Inflammatory macrophage (primary cell): Measurements from ENCODE around the gene MTCP1.

Source experiments
- DNase-seq, 2 donors: peaks; one replicate each; pipeline ENCODE4 v3.0.0-alpha.2; 2020 to 2022

MTCP1 gene

DNA sequence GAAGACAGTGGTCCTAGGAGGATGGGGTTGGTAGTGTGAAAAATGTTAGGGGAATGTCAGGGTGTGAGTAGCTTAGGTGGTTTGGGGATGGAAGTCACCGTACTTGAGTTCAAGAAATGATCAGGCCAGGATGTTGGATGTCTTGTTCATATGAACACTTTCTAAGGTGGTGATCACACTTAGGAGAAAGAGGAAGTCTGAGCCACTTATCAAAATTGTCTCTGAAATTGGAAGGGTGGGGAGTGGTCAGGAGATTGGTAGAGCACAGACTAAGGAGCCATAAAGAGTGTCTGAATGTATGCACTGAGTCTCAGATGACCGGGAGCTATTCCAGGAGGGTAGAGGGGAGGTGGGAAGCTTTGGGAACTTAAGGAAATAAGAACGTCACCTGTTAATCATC lies 17.3 kb downstream of the MTCP1 start:
- no peak for DNase-seq

DNA sequence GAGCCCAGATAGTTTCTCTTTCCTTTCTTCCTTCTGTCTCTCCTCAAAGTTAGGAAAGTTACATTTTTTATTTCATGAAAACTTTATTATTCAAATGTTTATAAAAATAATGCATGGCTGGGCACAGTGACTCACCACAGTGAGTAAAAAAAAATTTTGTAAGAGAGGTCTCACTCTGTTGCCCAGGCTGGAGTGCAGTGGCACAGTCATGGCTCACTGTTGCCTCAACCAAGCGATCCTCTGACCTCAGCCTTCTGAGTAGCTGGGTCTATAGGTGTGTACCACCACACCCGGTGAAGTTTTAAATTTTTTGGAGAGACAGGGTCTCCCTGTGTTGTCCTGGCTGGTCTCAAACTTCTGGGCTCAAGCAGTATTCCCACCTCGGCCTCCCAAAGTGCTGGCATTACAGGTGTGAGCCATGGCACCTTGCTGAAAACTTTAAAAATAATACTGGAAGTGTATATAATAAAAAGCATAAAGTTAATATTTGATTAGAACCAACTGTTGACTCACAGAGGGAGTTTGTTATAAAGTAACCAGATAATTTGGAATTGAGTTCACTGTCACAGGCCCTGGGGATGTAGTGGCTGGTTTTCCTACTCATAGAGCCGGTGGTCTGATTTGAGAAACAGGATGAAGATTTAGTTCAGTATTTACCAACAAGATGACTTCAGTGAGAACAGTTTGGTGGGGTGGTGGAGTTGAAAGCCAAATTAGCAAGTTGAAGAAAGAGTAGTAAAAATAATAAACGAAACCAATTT lies 18.0 kb downstream of the MTCP1 start:
- no peak for DNase-seq

DNA sequence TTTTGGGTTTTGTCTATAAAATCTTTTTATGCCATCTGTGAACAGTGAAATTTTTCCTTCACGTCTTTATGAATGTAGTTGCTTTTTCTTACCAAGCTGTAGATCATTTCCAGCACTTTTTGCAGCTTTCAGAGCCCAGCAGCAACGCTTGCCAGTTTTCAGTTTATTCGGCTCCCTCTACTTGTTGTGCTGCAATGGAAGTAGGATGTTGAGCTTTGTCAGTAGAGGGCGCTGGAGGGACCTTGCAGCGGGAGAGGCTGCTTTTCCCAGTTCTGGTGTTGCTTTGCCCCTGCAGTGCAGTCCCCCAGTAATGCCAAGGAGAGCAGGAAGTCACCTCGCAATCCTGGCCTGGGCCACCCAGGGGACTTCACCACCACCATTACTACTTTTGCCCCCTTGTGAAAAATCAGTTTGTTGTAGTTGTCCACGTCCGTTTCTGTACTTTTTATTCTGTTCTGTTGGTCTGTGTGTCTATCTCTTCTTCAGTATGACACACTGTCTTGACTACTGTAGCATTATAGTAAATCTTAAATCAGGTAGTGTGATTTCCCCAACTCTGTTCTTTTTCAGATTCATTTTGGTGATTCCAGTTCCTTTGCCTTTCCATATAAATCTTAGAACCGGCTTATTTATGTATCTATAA lies 21.8 kb downstream of the MTCP1 start:
- DNase-seq: peak; percentile 30 to 60

- peak in 1 of 2 donors; percentile 14 for DNase-seq
These were observed 24.0 kb downstream of the MTCP1 start for GRCh38 chrX:155046811-155047528.

GRCh38 chrX:155046129-155046810 lies 24.7 kb downstream of the MTCP1 start:
- no peak for DNase-seq

- no peak for DNase-seq
These were observed 35.2 kb downstream of the MTCP1 start for GRCh38 chrX:155035688-155036087.

GRCh38 chrX:155031657-155032056 lies 39.3 kb downstream of the MTCP1 start:
- no peak for DNase-seq

- no peak for DNase-seq
These were observed 42.1 kb downstream of the MTCP1 start for GRCh38 chrX:155028877-155029291.

DNA sequence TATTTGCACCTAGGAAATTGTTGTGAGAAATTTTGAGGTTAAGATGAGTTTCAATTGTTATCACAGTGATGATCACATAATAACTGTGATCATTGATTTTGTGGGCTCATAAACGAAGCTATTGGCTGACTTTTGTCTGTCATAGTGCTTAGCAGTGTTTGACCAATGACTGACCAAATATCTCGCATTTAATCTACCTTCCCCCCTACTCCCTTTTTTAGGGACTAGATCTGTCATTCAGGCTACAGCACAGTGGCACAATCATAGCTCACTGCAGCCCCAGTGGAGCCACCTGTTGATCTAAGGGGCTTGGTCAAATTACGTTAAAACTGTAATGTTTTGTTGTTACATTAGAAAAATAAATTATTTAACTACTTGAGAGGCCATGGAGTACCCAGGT lies 42.8 kb downstream of the MTCP1 start:
- DNase-seq: no peak

GRCh38 chrX:155027509-155028066 lies 43.3 kb downstream of the MTCP1 start:
- DNase-seq: peak; percentile 68 to 79

- DNase-seq: peak; percentile 93 to 95
These were observed 44.0 kb downstream of the MTCP1 start, which contains the start of gene FUNDC2 for GRCh38 chrX:155026727-155027508. TSS of gene FUNDC2 (plus strand) at chrX:155026844. CDS start at chrX:155026939, 95 bp downstream.

GRCh38 chrX:155026420-155026726 lies 44.6 kb downstream of the MTCP1 start:
- no peak for DNase-seq

- DNase-seq: no peak
These were observed 46.8 kb downstream of the MTCP1 start for GRCh38 chrX:155023907-155024833.

GRCh38 chrX:155022585-155022984 lies 48.4 kb downstream of the MTCP1 start, which contains the start of gene F8:
TSS of gene F8 (minus strand) at chrX:155022723. CDS start at chrX:155022552, 171 bp downstream.
- DNase-seq: peak; percentile 17 to 38

DNA sequence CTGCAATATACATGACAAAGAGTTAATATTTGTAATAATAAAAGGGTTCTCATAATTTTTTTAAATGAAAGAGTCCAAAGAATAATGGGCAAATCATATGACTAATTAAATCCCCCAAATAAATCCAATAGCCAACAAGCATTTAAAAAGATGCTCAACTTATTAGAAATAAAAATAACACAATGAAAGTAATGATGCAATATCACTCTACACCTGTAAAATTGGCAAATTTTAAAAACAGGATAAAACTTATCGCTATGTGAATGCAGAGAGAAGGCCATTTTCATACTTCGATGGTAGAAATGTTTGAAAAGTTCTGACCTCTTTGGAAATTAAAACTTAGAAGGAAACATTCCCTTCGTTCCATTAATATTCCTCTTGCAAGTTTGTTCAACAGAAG lies 50.3 kb downstream of the MTCP1 start:
- no peak for DNase-seq
